HG02759 (cell line): ENCODE results near the gene SYDE1.

Experiments used
- ATAC-seq: cut with Tn5 transposase; IDR thresholded peaks from one replicate; pipeline ENCODE4 v1.9.1; 2021; ENCODE audit warnings: mild to moderate bottlenecking, moderate library complexity; ENCODE audit not compliant: unreplicated experiment

SYDE1 gene

GRCh38 chr19:15108145-15108844 lies 1.1 kb downstream of the SYDE1 start:
- ATAC-seq, result no peak

- no peak for ATAC-seq
These were observed 1.9 kb downstream of the SYDE1 start for GRCh38 chr19:15108845-15109767.

- ATAC-seq, result no peak
These were observed 2.7 kb downstream of the SYDE1 start for GRCh38 chr19:15109768-15110417.

GRCh38 chr19:15110418-15110815 lies 3.2 kb downstream of the SYDE1 start:
- ATAC-seq, result no peak

- no peak for ATAC-seq
These were observed 4.6 kb downstream of the SYDE1 start for GRCh38 chr19:15111758-15112157.

DNA sequence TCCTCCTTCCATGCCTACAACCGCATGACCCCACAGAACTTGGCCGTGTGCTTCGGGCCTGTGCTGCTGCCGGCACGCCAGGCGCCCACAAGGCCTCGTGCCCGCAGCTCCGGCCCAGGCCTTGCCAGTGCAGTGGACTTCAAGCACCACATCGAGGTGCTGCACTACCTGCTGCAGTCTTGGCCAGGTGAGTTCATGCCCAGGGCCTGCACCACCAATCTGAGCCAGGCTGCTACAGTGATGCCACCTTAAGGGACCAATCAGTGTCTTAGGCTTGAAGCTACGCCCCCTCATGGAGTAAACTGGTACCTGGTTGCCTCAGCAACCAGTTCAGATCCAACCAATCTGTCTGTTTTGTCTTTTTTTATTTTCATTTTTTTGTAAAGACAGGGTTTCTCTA lies 5.2 kb downstream of the SYDE1 start:
- no peak for ATAC-seq

DNA sequence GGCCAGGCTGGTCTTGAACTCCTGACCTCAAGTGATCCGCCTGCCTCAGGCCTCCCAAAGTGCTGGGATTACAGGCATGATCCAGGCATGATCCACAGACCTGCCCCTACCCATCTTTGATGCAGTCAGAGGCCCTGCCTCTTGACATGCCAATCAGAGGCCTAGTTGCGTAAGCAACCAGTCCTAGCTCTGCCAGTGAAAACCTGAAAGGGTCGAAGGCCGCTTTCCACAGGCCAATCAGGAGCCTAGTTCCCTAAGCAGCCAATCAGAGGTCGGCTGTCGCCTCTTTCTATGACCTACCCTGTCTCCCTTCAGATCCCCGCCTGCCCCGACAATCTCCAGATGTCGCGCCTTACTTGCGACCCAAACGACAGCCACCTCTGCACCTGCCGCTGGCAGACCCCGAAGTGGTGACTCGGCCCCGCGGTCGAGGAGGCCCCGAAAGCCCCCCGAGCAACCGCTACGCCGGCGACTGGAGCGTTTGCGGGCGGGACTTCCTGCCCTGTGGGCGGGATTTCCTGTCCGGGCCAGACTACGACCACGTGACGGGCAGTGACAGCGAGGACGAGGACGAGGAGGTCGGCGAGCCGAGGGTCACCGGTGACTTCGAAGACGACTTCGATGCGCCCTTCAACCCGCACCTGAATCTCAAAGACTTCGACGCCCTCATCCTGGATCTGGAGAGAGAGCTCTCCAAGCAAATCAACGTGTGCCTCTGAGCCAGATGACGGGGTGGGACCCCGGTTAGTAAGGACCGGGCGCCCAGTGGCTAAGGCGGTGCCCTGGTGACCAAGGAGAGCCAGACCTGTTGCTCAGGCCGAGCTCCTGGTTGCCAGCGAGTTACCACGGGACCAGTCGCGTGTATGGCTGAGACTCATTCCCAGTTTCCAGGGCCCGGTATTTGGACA lies 6.3 kb downstream of the SYDE1 start:
- ATAC-seq, result no peak

GRCh38 chr19:15114153-15114540 lies 6.9 kb downstream of the SYDE1 start:
- ATAC-seq, result no peak

DNA sequence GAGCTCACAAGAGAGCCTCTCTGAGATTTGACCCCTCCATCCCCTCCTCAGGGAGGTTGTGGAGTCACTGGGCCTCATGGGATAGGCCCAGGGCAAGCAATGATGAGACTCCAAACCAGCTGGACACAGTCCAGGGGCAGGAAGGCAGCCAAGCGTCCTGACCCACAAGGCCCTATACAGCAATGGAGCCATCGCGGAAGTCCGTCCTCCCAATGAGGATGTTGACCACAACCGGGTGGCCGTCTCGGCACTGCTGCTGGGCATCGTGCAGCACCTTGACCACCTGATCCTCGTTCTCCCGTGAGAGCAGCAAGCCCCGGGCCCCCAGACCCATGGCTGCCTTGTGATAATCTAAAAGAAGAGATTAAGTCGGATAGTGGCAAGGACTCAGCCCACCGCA lies 7.9 kb downstream of the SYDE1 start:
- ATAC-seq, result no peak

- ATAC-seq, result no peak
These were observed 8.8 kb downstream of the SYDE1 start for GRCh38 chr19:15115762-15116615.

- ATAC-seq, result no peak
These were observed 9.7 kb downstream of the SYDE1 start for GRCh38 chr19:15116856-15117255.

- no peak for ATAC-seq
These were observed 11.0 kb downstream of the SYDE1 start for GRCh38 chr19:15118248-15118647.

- no peak for ATAC-seq
These were observed 11.7 kb downstream of the SYDE1 start for GRCh38 chr19:15118789-15119494.

DNA sequence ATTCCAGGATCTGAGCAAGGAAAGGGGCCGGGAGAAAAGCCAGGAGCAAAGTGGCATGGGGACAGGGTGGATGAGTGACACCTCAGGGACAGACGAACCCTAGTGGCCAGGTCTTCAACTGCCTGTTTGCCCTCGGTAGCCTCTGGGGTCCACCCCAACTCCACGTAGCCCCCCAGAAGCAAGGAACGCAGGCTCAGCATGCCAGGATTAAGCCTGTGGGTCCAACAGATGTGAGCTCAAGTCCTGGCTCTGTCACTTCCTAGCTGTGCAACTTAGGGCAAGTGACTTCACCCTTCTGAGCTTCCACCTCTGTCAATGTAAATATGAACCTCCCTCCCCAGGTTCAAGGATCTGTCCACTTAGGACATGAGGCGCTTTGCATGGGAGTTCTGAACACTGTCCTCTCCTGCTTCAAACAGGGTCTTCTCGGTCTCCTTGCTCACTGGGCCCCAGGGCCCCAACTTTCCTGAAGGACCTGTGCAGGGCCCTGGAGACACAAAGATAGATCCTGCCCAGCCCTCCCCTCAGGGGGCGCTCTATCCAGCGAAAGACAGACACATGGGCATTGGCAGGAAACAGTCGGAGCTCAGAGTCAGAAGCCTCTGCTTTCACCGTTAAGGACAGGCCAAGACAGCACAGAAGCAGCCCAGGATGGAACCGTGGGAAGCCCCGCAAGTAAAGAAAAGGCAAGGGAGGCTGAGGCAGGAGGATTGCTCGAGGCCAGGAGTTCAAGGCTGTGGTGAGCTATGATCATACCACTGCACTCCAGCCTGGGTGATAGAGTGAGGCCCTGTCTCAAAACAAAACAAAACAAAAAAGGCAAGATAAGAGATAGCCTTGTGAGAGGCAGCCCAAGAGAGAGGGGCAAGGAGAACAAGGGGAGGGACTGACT lies 13.2 kb downstream of the SYDE1 start:
- ATAC-seq, result no peak

DNA sequence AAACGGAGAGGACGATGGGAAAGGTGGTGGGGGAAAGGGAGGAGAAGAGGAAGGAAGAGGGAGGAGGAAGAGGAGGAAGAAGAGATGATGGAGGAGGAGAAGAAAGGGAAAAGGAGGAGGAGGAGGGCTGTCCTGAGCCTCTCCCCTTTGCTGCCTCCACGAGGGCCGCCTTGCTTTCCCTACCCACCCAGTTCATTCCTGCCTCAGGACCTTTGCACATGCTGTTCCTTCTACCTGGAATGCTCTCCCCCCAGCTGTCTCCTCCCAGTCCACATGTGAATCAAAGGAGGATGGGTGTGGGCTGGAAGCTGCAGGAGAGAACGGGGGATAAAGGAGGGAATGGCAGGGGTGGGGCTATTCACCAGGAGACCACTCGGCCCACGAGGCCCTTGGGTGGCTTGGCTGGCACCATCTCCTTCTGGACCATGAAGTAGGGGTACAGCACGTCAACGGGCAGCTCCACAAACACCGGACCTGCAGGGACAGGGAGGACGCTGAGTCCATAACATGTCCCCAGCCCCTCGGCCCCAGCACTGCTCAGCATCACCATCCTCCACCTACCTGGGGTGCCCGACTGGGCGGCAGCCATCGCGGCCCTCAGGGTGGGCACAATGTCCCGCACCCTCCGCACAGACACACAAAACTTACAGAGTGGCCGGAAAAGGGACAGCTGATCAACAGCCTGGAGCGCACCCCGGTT lies 15.3 kb downstream of the SYDE1 start:
- ATAC-seq, result no peak

DNA sequence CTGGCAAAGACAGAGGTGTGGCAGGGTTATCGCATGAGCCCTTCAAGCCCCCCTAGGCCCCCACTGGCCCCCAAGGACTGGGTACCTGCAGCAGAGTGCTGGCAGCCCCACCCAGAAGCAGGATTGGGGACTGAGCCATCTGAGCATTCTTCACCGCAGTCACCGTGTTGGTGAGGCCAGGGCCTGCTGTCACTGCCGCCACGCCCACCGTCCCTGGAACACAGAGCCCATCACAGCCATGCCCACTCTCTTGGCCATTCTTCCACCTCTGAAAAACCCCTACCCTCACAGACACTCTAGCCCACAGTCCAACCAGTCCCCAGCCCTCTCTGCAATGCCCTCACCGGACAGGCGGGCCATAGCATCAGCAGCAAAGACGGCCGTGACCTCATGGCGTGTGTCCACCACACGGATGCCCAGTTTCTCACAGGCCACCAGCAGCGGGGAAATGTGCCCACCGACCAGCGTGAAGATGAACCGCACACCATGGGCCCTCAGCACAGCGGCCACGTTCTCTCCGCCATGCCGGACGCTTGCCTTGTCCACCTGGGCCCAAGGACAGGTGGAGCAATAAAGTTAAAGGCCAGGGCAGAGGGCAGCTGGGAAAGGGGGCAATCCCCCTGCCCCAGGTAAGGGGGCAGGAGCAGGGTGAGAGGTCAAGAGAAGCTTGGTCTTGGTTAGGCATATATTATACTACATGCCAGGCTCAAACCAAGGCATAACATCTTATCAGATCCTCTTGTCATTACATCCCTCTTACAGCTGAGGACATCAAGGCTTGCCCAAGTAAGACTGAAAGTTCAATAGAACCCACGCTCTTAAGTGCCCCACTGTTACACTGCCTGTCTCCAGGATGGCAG lies 16.1 kb downstream of the SYDE1 start:
- no peak for ATAC-seq

DNA sequence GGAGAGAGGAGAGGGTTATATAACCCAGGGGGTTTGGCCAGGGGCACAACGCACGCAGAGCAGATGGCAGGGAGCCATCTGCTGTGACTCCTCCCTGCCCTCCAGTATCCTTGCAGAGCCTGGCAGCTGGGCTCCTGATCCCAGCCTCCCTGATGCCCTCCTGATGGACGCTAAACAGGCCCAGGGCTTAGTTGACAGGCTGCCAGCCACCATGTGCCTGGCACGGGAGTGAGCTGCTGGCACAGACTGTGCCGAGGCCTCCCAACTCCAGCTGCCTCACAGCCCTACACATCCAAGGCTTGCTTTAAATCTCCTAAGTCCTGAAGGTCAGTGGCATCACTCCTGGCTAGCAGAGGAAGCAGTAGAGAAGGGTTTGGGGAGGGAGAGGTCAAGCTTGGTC lies 16.7 kb downstream of the SYDE1 start:
- no peak for ATAC-seq
